ENCODE results near the gene TTC12. TPM values are rescaled to one million over a fixed set of nuclear protein-coding genes. Genes with fewer than 3 reads are reported as not detected.

The TTC12 gene
- total RNA-seq, 1 donor from 2014 or later, result 49.1 TPM

DNA sequence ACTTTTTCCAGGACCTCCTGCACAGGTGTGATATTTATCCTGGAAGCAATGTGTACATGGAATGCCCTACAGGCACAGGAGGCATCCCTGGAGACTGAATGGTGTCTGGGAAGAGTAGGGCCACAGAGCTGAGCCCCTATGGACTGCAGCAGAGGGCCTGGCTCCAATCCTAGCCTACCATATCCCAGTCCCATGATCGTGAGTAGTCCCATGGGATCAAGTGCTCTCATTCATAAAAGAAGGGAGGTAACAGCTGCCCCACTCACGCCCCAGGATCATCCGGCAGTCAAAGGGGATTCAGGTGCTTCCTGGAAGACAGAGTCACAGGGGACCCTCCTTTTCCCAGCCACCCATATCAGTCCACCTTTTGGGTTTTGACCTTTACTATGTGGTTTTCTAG, 97.2 kb downstream of the TTC12 start:
- TF ChIP-seq, protein P1, sequence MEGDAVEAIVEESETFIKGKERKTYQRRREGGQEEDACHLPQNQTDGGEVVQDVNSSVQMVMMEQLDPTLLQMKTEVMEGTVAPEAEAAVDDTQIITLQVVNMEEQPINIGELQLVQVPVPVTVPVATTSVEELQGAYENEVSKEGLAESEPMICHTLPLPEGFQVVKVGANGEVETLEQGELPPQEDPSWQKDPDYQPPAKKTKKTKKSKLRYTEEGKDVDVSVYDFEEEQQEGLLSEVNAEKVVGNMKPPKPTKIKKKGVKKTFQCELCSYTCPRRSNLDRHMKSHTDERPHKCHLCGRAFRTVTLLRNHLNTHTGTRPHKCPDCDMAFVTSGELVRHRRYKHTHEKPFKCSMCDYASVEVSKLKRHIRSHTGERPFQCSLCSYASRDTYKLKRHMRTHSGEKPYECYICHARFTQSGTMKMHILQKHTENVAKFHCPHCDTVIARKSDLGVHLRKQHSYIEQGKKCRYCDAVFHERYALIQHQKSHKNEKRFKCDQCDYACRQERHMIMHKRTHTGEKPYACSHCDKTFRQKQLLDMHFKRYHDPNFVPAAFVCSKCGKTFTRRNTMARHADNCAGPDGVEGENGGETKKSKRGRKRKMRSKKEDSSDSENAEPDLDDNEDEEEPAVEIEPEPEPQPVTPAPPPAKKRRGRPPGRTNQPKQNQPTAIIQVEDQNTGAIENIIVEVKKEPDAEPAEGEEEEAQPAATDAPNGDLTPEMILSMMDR (IDR thresholded peaks at IDR 0.05; ENCODE audit: unreplicated experiment), result no peak
- no peaks in the 10 kb centered on the region for H3K4me1 Mint-ChIP-seq
- H3K9me3 Mint-ChIP-seq, result no peaks in the 10 kb centered on the region
- H3K36me3 Mint-ChIP-seq, result no peaks in the 10 kb centered on the region
- no peak for DNase-seq (ENCODE audit: low spot score in 2 of 2, unreplicated experiment in 2 of 2)
- H3K27me3 Mint-ChIP-seq (ENCODE audit: low read depth), result peaks cover 10% of the 10 kb centered on the region
- H3K27ac Mint-ChIP-seq, result no peak overlapping the region
- no peak overlapping the region for H3K4me3 Mint-ChIP-seq

DNA sequence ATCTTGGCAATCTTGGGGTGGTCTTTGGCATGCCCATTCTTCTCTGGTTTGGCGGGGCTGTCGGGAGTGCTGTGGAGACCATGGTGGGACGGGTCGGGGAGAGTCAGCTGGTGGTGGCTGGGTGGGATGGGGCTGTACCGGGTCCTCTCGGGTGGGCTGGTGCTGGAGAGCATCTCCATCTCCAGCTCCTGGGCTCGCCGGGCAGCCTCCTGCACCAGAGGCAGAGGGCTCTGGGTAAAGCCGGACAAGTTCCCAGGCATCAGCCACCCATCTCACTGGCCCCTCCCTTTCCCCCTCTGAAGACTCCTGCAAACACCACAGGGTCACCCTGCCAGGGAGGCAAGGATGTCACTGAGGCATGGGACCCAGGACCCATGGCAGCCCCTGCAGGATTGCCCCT, 98.3 kb downstream of the TTC12 start:
- no peaks in the 10 kb centered on the region for H3K36me3 Mint-ChIP-seq
- H3K27ac Mint-ChIP-seq, result no peak overlapping the region
- no peak overlapping the region for H3K4me3 Mint-ChIP-seq
- H3K9me3 Mint-ChIP-seq, result no peaks in the 10 kb centered on the region
- H3K4me1 Mint-ChIP-seq, result no peaks in the 10 kb centered on the region
- TF ChIP-seq, protein P1 (IDR thresholded peaks at IDR 0.05; ENCODE audit: unreplicated experiment), result no peak
- peaks cover 10% of the 10 kb centered on the region for H3K27me3 Mint-ChIP-seq (ENCODE audit: low read depth)
- no peak for DNase-seq (ENCODE audit: low spot score in 2 of 2, unreplicated experiment in 2 of 2)

DNA sequence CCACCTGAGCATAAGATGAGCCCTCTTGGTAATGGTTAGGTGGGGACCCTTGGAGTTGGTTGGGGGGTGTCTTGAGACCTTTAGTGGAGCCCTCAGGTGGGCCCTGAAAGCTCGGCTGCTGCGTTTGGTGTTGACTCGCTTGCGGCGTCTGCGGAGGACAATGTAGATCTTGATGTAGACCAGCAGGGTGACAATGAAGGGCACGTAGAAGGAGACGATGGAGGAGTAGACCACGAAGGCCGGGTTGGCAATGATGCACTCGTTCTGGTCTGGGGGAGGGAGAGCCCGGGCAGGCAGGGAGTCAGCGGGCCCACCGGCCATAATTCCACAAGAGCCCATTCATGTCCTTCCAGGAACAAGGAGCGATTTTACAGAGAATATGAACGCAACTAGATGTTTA, 101.0 kb downstream of the TTC12 start:
- Mint-ChIP-seq H3K27me3 (ENCODE audit: low read depth) (peaks cover 23% of the 10 kb centered on the region), H3K9me3 (no peaks in the 10 kb centered on the region), H3K27ac (no peak overlapping the region), H3K4me3 (no peak overlapping the region), H3K36me3 (no peaks in the 10 kb centered on the region), H3K4me1 (no peaks in the 10 kb centered on the region)
- no peak for DNase-seq (ENCODE audit: low spot score in 2 of 2, unreplicated experiment in 2 of 2)
- TF ChIP-seq, protein P1 (IDR thresholded peaks at IDR 0.05; ENCODE audit: unreplicated experiment), result no peak

Other genes starting within 250 kb of the TTC12 start
- gene ANKK1, start 73.2 kb downstream of the TTC12 start, total RNA-seq, result 2.1 to 2.8 TPM (median 2.4 TPM) in 3 replicates
- gene DRD2, start 160.8 kb downstream of the TTC12 start, total RNA-seq, result 5.5 to 7.5 TPM (median 5.9 TPM) in 3 replicates